ENCODE measurements around the gene ZNF43. TPM values are rescaled to one million over a fixed set of nuclear protein-coding genes. Genes with fewer than 3 reads are reported as not detected.
"Not testable (repeated sequence)": the region's sequence is repeated elsewhere in the genome, so short reads cannot be mapped to it uniquely, and the experiment has no call there.

ZNF43 gene
- total RNA-seq, 1 donor from 2014 or later = 84.2 TPM

DNA sequence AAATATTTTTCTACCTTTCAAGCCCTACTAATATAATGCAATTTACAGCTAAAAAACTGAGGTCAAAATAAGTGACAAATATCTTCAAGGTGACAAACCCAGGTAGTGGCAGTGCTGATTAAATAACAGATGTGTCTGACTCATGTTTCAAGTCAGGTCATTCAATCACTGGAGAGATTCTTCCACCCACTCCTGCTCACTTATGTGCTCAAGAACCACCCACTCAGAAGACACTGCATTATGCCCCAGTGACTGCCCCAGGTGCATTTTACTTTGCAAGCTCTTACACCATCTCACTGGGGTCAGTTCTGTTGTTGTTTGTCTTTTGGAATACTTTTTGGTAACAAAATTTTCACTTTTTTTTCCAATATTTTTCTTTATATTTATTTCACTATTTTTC lies 70.8 kb downstream of the ZNF43 start:
- H3K9me3 Mint-ChIP-seq (ENCODE audit: low read depth) = peaks cover 3% of the 10 kb centered on the region
- no peak overlapping the region for H3K27ac Mint-ChIP-seq
- DNase-seq (ENCODE audit: low spot score, unreplicated experiment) = no peak
- TF ChIP-seq, protein P1, sequence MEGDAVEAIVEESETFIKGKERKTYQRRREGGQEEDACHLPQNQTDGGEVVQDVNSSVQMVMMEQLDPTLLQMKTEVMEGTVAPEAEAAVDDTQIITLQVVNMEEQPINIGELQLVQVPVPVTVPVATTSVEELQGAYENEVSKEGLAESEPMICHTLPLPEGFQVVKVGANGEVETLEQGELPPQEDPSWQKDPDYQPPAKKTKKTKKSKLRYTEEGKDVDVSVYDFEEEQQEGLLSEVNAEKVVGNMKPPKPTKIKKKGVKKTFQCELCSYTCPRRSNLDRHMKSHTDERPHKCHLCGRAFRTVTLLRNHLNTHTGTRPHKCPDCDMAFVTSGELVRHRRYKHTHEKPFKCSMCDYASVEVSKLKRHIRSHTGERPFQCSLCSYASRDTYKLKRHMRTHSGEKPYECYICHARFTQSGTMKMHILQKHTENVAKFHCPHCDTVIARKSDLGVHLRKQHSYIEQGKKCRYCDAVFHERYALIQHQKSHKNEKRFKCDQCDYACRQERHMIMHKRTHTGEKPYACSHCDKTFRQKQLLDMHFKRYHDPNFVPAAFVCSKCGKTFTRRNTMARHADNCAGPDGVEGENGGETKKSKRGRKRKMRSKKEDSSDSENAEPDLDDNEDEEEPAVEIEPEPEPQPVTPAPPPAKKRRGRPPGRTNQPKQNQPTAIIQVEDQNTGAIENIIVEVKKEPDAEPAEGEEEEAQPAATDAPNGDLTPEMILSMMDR (IDR thresholded peaks at IDR 0.05; ENCODE audit: unreplicated experiment) = no peak
- H3K27me3 Mint-ChIP-seq = no peaks in the 10 kb centered on the region
- H3K4me1 Mint-ChIP-seq (ENCODE audit: low read depth) = peaks cover 14% of the 10 kb centered on the region
- peak overlapping the region; percentile 31 for H3K4me3 Mint-ChIP-seq (ENCODE audit: low read depth)
- H3K36me3 Mint-ChIP-seq (ENCODE audit: insufficient read depth) = peaks cover 38% of the 10 kb centered on the region

DNA sequence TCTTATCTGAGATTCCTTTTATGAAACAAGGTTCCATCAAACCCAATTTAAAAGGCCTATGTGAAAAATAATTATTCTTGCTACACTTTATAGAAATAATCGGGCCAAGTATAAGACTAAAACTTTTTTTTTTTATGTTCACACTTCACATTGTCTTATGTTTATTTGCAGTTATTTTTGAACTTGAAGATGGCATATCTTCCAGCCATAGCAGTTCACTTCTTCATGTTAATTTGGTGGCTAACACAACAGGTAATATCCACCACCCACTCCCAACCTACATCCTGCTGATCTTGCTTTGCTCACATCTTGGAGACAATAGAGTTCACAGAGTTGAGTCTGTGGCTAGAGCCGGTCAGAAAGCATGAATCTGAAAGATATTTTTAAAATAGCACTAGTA lies 74.4 kb downstream of the ZNF43 start:
- peaks cover 67% of the 10 kb centered on the region for H3K36me3 Mint-ChIP-seq (ENCODE audit: insufficient read depth)
- H3K4me3 Mint-ChIP-seq (ENCODE audit: low read depth); H3K9me3 Mint-ChIP-seq (ENCODE audit: low read depth); H3K27ac Mint-ChIP-seq; DNase-seq (ENCODE audit: low spot score, unreplicated experiment); H3K27me3 Mint-ChIP-seq: not testable (repeated sequence)
- H3K4me1 Mint-ChIP-seq (ENCODE audit: low read depth) = peaks cover 14% of the 10 kb centered on the region

DNA sequence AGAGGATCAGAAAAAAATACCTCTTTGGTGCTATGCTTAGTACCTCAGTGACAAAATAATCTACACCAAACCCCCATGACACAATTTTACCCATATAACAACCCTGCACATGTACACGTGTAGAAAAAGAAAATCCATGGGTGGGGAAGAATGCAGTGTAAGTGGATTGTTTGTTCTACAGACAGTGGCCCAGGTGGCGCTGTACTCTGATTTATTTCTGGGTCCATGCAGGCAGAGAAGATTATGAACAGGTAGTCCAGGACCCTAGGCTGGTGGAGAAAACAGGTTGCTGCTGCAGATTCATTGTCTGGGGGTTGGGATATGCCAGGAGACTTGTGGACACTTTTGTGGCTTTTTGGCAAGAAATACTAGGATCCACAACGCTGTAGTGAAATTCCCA lies 77.7 kb downstream of the ZNF43 start:
- Mint-ChIP-seq H3K4me1 (ENCODE audit: low read depth) (no peaks in the 10 kb centered on the region), H3K4me3 (ENCODE audit: low read depth) (no peak overlapping the region), H3K9me3 (ENCODE audit: low read depth) (peaks cover 12% of the 10 kb centered on the region), H3K36me3 (ENCODE audit: insufficient read depth) (peaks cover 76% of the 10 kb centered on the region), H3K27me3 (no peaks in the 10 kb centered on the region), H3K27ac (peak overlapping the region; percentile 62)
- DNase-seq (ENCODE audit: low spot score, unreplicated experiment) = no peak
- TF ChIP-seq, protein P1 (IDR thresholded peaks at IDR 0.05; ENCODE audit: unreplicated experiment) = no peak

DNA sequence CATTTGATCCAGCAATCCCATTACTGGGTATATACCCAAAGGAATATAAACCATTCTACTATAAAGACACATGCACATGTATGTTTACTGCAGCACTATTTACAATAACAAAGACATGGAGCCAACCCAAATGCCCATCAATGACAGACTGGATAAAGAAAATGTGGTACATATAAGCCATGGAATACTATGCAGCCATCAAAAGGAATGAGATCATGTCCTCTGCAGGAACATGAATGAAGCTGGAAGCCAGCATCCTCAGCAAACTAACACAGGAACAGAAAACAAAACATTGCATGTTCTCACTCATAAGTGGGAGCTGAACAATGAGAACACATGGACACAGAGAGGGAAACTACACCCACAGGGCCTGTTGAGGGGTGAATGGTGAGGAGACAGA lies 80.4 kb downstream of the ZNF43 start:
- H3K9me3 Mint-ChIP-seq (ENCODE audit: low read depth); H3K27me3 Mint-ChIP-seq; H3K4me1 Mint-ChIP-seq (ENCODE audit: low read depth); H3K27ac Mint-ChIP-seq; H3K4me3 Mint-ChIP-seq (ENCODE audit: low read depth); DNase-seq (ENCODE audit: low spot score, unreplicated experiment): not testable (repeated sequence)
- H3K36me3 Mint-ChIP-seq (ENCODE audit: insufficient read depth) = peaks cover 73% of the 10 kb centered on the region

Other genes starting within 250 kb of the ZNF43 start
- gene ZNF100, start 68.6 kb downstream of the ZNF43 start, total RNA-seq = 33.3 and 34.7 TPM in 2 replicates
- not detected in 2 replicates for gene ZNF208, start 174.8 kb upstream of the ZNF43 start, total RNA-seq
- gene ZNF257, start 216.3 kb upstream of the ZNF43 start, total RNA-seq = not detected in 2 replicates

Data from progenitor cell of endocrine pancreas (in vitro differentiated cells).